Measurements from ENCODE around the gene ARFIP1.

Gene ARFIP1

DNA sequence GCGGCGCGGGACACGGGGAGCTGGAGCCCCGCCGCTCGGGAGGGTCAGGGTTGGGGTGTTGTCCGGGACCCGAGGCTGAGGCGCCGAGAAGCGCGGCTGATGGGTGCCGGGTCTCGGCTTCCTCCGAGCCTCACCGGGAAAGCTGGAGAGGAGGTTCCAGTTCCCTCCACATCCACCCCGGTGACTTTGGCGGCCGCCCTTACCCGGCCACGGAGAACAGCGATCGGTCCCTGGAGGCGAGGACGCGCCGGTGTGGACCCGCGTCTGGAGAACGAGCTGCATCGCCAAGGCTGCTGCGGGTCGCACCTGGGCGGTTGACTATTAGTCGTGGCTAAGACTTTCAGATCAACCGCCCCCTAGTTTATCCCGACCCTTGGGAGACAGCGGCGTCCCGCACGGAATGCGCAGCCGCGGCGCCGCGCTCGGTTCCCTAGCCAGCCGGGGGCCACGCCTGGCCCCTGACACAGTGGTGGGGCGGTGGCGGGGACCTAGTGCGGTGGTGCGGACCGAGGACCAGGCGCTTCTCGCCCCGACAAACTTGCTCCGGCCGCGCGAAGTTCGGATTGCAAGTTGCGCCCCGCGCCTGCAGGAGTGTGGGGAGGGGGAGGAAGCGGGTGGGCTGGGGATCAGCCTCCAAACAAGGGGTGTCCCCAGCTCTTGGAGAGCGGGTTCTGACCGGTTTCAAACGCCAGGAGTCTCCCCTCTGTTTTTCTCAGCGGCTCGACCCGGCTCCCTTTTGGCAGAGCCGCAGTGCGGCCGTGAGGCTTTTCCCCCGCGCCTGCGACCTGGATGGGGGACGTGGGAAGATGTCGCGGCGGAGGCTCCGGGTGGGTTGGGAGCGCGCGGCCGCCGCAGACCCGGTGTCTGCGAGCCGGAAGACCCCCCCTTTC is 156.9 kb downstream of the ARFIP1 start:
- peak overlapping the region; percentile 56 to 77 for H3K4me3 ChIP-seq (ENCODE audit: low read length in 2 of 2)
- H3K27ac ChIP-seq (ENCODE audit: low read length): no peak overlapping the region
- H3K9me3 ChIP-seq (ENCODE audit: control insufficient read depth in 2 of 2, low read length in 2 of 2): no peaks in the 10 kb centered on the region
- H3K36me3 ChIP-seq (ENCODE audit: control insufficient read depth in 2 of 2, insufficient read depth in 2 of 2, low read length in 2 of 2): no peaks in the 10 kb centered on the region
- H3K9ac ChIP-seq (ENCODE audit: low read length in 2 of 2): no peak overlapping the region
- H3K27me3 ChIP-seq (ENCODE audit: control insufficient read depth in 1 of 2, insufficient read depth in 2 of 2, low read length in 2 of 2): peaks cover 24 to 40% of the 10 kb centered on the region in 2 donors
- H3K4me1 ChIP-seq (ENCODE audit: control insufficient read depth, insufficient read depth, low read length): peaks cover 23% of the 10 kb centered on the region

- H3K4me1 ChIP-seq (ENCODE audit: control insufficient read depth, insufficient read depth, low read length): peaks cover 23% of the 10 kb centered on the region
- peak overlapping the region; percentile 21 to 29 for H3K9ac ChIP-seq (ENCODE audit: low read length in 2 of 2)
- H3K4me3 ChIP-seq (ENCODE audit: low read length in 2 of 2): peak overlapping the region; percentile 62 to 77
- H3K9me3 ChIP-seq (ENCODE audit: control insufficient read depth in 2 of 2, low read length in 2 of 2): no peaks in the 10 kb centered on the region
- H3K36me3 ChIP-seq (ENCODE audit: control insufficient read depth in 2 of 2, insufficient read depth in 2 of 2, low read length in 2 of 2): no peaks in the 10 kb centered on the region
- peaks cover 24 to 40% of the 10 kb centered on the region in 2 donors for H3K27me3 ChIP-seq (ENCODE audit: control insufficient read depth in 1 of 2, insufficient read depth in 2 of 2, low read length in 2 of 2)
- H3K27ac ChIP-seq (ENCODE audit: low read length): no peak overlapping the region
Measured at GRCh38 chr4:152937336-152938236, 157.8 kb downstream of the ARFIP1 start.

DNA sequence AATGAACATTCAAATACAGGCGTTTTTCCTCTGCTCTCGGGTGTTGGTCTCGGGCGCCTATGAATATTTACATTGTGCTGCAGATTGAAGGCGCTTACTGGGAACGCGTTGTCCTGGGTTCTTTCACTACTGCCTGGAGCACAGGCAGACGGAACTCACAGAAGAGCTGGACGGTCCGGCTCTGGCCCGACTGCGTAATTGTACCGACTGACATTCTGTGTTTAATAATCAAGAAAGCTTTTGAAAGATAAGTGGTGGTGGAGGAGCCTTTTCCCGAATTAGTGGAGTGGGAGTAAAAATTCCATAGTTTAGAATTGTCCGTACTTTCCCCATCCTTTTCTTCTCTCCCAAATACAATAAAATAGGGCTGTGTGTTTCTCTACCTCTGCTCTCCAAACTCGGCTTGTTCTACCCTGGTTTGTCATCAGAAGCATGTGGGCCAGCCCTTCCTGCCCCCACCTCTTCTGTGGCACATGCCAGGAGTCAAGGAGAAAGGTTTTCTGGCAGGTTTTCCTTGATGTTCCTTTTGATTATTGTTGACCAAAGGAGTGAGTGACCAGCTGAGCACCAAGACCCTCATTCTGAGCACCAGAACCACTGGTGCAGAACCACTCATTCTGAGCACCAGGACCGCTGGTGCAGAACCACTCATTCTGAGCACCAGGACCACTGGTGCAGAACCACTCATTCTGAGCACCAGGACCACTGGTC is 158.6 kb downstream of the ARFIP1 start:
- peaks cover 24 to 40% of the 10 kb centered on the region in 2 donors for H3K27me3 ChIP-seq (ENCODE audit: control insufficient read depth in 1 of 2, insufficient read depth in 2 of 2, low read length in 2 of 2)
- peaks cover 23% of the 10 kb centered on the region for H3K4me1 ChIP-seq (ENCODE audit: control insufficient read depth, insufficient read depth, low read length)
- peak overlapping the region in 1 of 2 donors; percentile 21 for H3K9ac ChIP-seq (ENCODE audit: low read length in 2 of 2)
- no peak overlapping the region for H3K27ac ChIP-seq (ENCODE audit: low read length)
- H3K36me3 ChIP-seq (ENCODE audit: control insufficient read depth in 2 of 2, insufficient read depth in 2 of 2, low read length in 2 of 2): no peaks in the 10 kb centered on the region
- no peaks in the 10 kb centered on the region for H3K9me3 ChIP-seq (ENCODE audit: control insufficient read depth in 2 of 2, low read length in 2 of 2)
- H3K4me3 ChIP-seq (ENCODE audit: low read length in 2 of 2): peak overlapping the region; percentile 62 to 77

- Histone ChIP-seq H3K9ac (ENCODE audit: low read length in 2 of 2) (no peak overlapping the region), H3K9me3 (ENCODE audit: control insufficient read depth in 2 of 2, low read length in 2 of 2) (no peaks in the 10 kb centered on the region), H3K4me3 (ENCODE audit: low read length in 2 of 2) (no peak overlapping the region), H3K36me3 (ENCODE audit: control insufficient read depth in 2 of 2, insufficient read depth in 2 of 2, low read length in 2 of 2) (no peaks in the 10 kb centered on the region), H3K4me1 (ENCODE audit: control insufficient read depth, insufficient read depth, low read length) (peaks cover 23% of the 10 kb centered on the region), H3K27me3 (ENCODE audit: control insufficient read depth in 1 of 2, insufficient read depth in 2 of 2, low read length in 2 of 2) (peaks cover 24 to 40% of the 10 kb centered on the region in 2 donors), H3K27ac (ENCODE audit: low read length) (no peak overlapping the region)
Measured at GRCh38 chr4:152939621-152940020, 159.9 kb downstream of the ARFIP1 start.

GRCh38 chr4:152940461-152940860 is 160.7 kb downstream of the ARFIP1 start:
- Histone ChIP-seq H3K36me3 (ENCODE audit: control insufficient read depth in 2 of 2, insufficient read depth in 2 of 2, low read length in 2 of 2) (no peaks in the 10 kb centered on the region), H3K27ac (ENCODE audit: low read length) (no peak overlapping the region), H3K4me1 (ENCODE audit: control insufficient read depth, insufficient read depth, low read length) (peaks cover 23% of the 10 kb centered on the region), H3K9ac (ENCODE audit: low read length in 2 of 2) (no peak overlapping the region), H3K9me3 (ENCODE audit: control insufficient read depth in 2 of 2, low read length in 2 of 2) (no peaks in the 10 kb centered on the region), H3K27me3 (ENCODE audit: control insufficient read depth in 1 of 2, insufficient read depth in 2 of 2, low read length in 2 of 2) (peaks cover 19 to 40% of the 10 kb centered on the region in 2 donors), H3K4me3 (ENCODE audit: low read length in 2 of 2) (no peak overlapping the region)

GRCh38 chr4:152941411-152941810 is 161.7 kb downstream of the ARFIP1 start:
- Histone ChIP-seq H3K27me3 (ENCODE audit: control insufficient read depth in 1 of 2, insufficient read depth in 2 of 2, low read length in 2 of 2) (peaks cover 17 to 32% of the 10 kb centered on the region in 2 donors), H3K9me3 (ENCODE audit: control insufficient read depth in 2 of 2, low read length in 2 of 2) (no peaks in the 10 kb centered on the region), H3K4me1 (ENCODE audit: control insufficient read depth, insufficient read depth, low read length) (peaks cover 14% of the 10 kb centered on the region), H3K9ac (ENCODE audit: low read length in 2 of 2) (no peak overlapping the region), H3K4me3 (ENCODE audit: low read length in 2 of 2) (no peak overlapping the region), H3K27ac (ENCODE audit: low read length) (no peak overlapping the region), H3K36me3 (ENCODE audit: control insufficient read depth in 2 of 2, insufficient read depth in 2 of 2, low read length in 2 of 2) (no peaks in the 10 kb centered on the region)

DNA sequence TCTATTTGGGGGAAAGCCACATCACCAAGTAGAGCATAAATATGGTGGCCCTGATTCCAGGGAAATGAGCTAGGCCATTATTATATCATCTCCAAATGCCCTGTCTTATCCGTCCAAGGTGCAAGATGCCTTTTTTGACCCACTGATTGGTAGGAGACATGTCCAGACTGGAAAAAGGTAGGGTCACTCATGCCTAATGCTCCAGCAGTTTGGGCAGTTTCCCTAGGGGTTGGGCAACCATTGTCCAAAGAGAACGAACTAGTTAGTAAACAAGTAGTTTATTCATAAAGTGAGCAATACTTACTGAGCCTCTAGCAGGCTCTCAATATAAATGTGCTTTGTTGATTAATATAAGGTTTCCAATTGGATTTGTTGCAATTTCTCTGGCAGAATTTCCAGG is 162.6 kb downstream of the ARFIP1 start:
- H3K27me3 ChIP-seq (ENCODE audit: control insufficient read depth in 1 of 2, insufficient read depth in 2 of 2, low read length in 2 of 2): peaks cover 14 to 23% of the 10 kb centered on the region in 2 donors
- H3K9ac ChIP-seq (ENCODE audit: low read length in 2 of 2): no peak overlapping the region
- H3K9me3 ChIP-seq (ENCODE audit: control insufficient read depth in 2 of 2, low read length in 2 of 2): no peaks in the 10 kb centered on the region
- H3K4me1 ChIP-seq (ENCODE audit: control insufficient read depth, insufficient read depth, low read length): peaks cover 6% of the 10 kb centered on the region
- no peak overlapping the region for H3K27ac ChIP-seq (ENCODE audit: low read length)
- H3K4me3 ChIP-seq (ENCODE audit: low read length in 2 of 2): no peak overlapping the region
- no peaks in the 10 kb centered on the region for H3K36me3 ChIP-seq (ENCODE audit: control insufficient read depth in 2 of 2, insufficient read depth in 2 of 2, low read length in 2 of 2)

GRCh38 chr4:152943672-152944071 is 163.9 kb downstream of the ARFIP1 start:
- no peaks in the 10 kb centered on the region for H3K9me3 ChIP-seq (ENCODE audit: control insufficient read depth in 2 of 2, low read length in 2 of 2)
- no peak overlapping the region for H3K4me3 ChIP-seq (ENCODE audit: low read length in 2 of 2)
- no peaks in the 10 kb centered on the region for H3K36me3 ChIP-seq (ENCODE audit: control insufficient read depth in 2 of 2, insufficient read depth in 2 of 2, low read length in 2 of 2)
- no peak overlapping the region for H3K9ac ChIP-seq (ENCODE audit: low read length in 2 of 2)
- no peaks in the 10 kb centered on the region for H3K4me1 ChIP-seq (ENCODE audit: control insufficient read depth, insufficient read depth, low read length)
- H3K27ac ChIP-seq (ENCODE audit: low read length): no peak overlapping the region
- H3K27me3 ChIP-seq (ENCODE audit: control insufficient read depth in 1 of 2, insufficient read depth in 2 of 2, low read length in 2 of 2): peaks cover 11 to 12% of the 10 kb centered on the region in 2 donors

DNA sequence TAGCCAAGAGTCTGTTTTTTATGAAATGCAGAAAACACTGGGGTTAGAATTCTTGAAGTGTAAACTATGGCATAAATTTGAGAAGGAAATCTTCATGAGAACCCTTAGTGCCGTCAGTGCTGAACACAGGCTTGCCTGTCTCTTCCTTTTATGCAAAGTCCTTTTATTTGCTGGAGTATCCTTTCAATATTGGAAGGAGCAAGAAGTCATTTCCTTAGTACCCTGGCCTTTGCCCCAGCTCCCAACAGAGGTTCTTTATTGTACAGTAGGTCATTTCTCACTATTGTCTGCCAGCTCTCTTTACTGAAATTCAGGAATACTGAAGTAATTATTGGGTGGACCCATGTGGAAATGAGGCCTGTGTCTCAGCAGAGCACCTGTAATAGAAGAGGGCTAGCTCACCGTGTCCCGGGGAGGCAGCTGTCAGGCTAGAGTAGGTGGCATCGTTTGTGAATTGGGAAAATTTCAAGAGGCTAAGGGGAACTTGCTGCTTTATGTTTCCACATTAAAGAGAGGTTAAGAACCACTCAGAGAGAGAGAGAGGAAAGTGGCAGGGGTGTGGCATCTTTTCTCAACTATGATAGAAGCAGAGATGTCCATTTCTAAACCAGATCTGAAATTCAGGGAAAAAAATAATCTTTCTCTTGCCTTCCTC is 165.0 kb downstream of the ARFIP1 start:
- H3K27me3 ChIP-seq (ENCODE audit: control insufficient read depth in 1 of 2, insufficient read depth in 2 of 2, low read length in 2 of 2): peaks cover 3 to 4% of the 10 kb centered on the region in 2 donors
- no peaks in the 10 kb centered on the region for H3K9me3 ChIP-seq (ENCODE audit: control insufficient read depth in 2 of 2, low read length in 2 of 2)
- no peak overlapping the region for H3K27ac ChIP-seq (ENCODE audit: low read length)
- H3K9ac ChIP-seq (ENCODE audit: low read length in 2 of 2): no peak overlapping the region
- no peaks in the 10 kb centered on the region for H3K36me3 ChIP-seq (ENCODE audit: control insufficient read depth in 2 of 2, insufficient read depth in 2 of 2, low read length in 2 of 2)
- no peaks in the 10 kb centered on the region for H3K4me1 ChIP-seq (ENCODE audit: control insufficient read depth, insufficient read depth, low read length)
- H3K4me3 ChIP-seq (ENCODE audit: low read length in 2 of 2): no peak overlapping the region

- Histone ChIP-seq H3K4me1 (ENCODE audit: control insufficient read depth, insufficient read depth, low read length) (no peaks in the 10 kb centered on the region), H3K9ac (ENCODE audit: low read length in 2 of 2) (no peak overlapping the region), H3K4me3 (ENCODE audit: low read length in 2 of 2) (no peak overlapping the region), H3K36me3 (ENCODE audit: control insufficient read depth in 2 of 2, insufficient read depth in 2 of 2, low read length in 2 of 2) (no peaks in the 10 kb centered on the region), H3K27me3 (ENCODE audit: control insufficient read depth in 1 of 2, insufficient read depth in 2 of 2, low read length in 2 of 2) (peaks cover 0 to 2% of the 10 kb centered on the region in 2 donors), H3K27ac (ENCODE audit: low read length) (no peak overlapping the region), H3K9me3 (ENCODE audit: control insufficient read depth in 2 of 2, low read length in 2 of 2) (no peaks in the 10 kb centered on the region)
Measured at GRCh38 chr4:152945639-152946038, 165.9 kb downstream of the ARFIP1 start.
